Measurements from ENCODE around the gene MSS51.

MSS51 gene

DNA sequence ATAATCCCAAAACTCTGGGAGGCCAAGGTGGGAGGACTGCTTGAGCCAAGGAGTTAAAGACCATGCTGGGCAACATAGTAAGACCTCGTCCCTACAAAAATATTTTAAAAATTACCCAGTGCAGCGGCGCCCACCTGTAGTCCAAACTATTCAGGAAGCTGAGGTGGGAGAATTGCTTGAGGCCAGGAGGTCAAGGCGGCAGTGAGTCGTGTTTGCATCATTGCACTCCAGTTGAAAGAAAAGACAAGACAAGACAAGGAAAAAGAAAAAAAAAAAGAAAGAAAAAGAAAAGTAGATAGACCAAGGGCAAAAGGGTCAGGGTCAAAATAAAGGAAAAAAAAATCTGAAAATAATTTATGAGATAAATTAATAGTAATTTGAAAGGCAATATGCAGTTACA is 25.3 kb downstream of the MSS51 start:
- Histone ChIP-seq H3K27me3 (replicated peaks) (no peaks in the 10 kb centered on the region), H3K4me3 (ENCODE audit: low read depth, low read length) (no peak overlapping the region), H3K27ac (no peak overlapping the region), H3K36me3 (replicated peaks) (no peaks in the 10 kb centered on the region)
- TF ChIP-seq, protein P1, sequence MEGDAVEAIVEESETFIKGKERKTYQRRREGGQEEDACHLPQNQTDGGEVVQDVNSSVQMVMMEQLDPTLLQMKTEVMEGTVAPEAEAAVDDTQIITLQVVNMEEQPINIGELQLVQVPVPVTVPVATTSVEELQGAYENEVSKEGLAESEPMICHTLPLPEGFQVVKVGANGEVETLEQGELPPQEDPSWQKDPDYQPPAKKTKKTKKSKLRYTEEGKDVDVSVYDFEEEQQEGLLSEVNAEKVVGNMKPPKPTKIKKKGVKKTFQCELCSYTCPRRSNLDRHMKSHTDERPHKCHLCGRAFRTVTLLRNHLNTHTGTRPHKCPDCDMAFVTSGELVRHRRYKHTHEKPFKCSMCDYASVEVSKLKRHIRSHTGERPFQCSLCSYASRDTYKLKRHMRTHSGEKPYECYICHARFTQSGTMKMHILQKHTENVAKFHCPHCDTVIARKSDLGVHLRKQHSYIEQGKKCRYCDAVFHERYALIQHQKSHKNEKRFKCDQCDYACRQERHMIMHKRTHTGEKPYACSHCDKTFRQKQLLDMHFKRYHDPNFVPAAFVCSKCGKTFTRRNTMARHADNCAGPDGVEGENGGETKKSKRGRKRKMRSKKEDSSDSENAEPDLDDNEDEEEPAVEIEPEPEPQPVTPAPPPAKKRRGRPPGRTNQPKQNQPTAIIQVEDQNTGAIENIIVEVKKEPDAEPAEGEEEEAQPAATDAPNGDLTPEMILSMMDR (IDR thresholded peaks at IDR 0.05; ENCODE audit: low read depth, low read length, missing control alignments): no peak
- in situ Hi-C loops (cut with HindIII; ENCODE audit: low pct_ligation_motif_present, low sequenced_read_pairs): no loop called here
- no peak for DNase-seq

DNA sequence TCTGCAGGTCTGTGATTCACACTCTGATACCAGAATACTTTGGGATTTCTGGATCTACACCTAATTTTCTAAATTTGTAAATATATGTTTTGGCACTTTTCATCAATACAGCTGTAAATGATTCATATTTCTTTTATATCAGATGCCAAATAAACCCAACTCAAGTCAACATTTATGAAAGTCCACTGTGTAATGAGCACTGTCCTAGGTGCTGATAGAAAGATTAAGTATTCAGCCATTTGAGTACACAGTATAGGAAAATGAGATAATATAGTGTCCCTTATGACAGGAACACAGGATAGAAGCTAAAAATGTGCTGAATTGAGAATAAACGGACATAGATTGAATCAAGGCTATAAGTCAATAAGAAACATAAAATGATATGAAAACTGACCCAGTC is 25.9 kb downstream of the MSS51 start:
- in situ Hi-C loops (cut with HindIII; ENCODE audit: low pct_ligation_motif_present, low sequenced_read_pairs): no loop called here
- Histone ChIP-seq H3K27me3 (replicated peaks) (no peaks in the 10 kb centered on the region), H3K4me3 (ENCODE audit: low read depth, low read length) (no peak overlapping the region), H3K36me3 (replicated peaks) (no peaks in the 10 kb centered on the region), H3K27ac (no peak overlapping the region)
- TF ChIP-seq, protein P1 (IDR thresholded peaks at IDR 0.05; ENCODE audit: low read depth, low read length, missing control alignments): no peak
- DNase-seq: no peak

DNA sequence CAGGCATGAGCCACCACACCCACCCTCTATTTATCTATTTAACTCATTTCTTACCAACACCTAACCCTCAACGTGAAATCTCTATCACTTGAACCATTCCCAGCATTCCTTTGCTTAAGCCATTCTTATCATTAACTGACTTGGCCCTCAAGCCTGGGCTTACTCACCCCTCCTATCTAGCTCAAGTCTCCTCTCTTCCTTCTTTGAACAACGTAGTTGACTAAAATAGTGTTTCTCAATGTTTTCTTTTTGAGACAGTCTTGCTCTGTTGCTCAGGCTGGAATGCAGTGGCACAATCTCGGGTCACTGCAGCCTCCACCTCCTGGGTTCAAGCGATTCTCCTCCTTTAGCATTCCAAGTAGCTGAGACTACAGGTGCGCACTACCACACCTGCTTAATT is 26.5 kb downstream of the MSS51 start:
- Histone ChIP-seq H3K36me3 (replicated peaks) (no peaks in the 10 kb centered on the region), H3K4me3 (ENCODE audit: low read depth, low read length) (no peak overlapping the region), H3K27ac (no peak overlapping the region), H3K27me3 (replicated peaks) (no peaks in the 10 kb centered on the region)
- TF ChIP-seq, protein P1 (IDR thresholded peaks at IDR 0.05; ENCODE audit: low read depth, low read length, missing control alignments): no peak
- in situ Hi-C loops (cut with HindIII; ENCODE audit: low pct_ligation_motif_present, low sequenced_read_pairs): no loop called here
- DNase-seq: peak; percentile 7

DNA sequence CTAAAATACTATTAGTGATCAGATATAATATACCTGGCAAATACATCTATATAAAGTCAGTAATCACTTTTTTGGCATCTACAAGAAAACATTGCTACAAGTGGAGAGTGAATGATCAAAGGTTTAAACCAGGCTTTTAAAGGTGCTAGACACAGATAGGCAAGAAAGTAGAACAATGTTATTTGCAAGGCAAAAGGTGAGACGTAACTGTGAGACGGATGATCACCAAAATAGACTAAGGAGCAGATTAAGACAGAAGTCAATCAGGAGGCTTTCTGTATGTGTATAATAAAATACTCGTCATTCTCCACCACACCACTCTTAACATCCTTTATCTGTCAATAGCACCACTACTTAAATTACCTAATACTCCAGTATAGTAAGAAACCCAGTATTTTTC is 27.8 kb downstream of the MSS51 start:
- in situ Hi-C loops (cut with HindIII; ENCODE audit: low pct_ligation_motif_present, low sequenced_read_pairs): no loop called here
- TF ChIP-seq, protein P1 (IDR thresholded peaks at IDR 0.05; ENCODE audit: low read depth, low read length, missing control alignments): no peak

DNA sequence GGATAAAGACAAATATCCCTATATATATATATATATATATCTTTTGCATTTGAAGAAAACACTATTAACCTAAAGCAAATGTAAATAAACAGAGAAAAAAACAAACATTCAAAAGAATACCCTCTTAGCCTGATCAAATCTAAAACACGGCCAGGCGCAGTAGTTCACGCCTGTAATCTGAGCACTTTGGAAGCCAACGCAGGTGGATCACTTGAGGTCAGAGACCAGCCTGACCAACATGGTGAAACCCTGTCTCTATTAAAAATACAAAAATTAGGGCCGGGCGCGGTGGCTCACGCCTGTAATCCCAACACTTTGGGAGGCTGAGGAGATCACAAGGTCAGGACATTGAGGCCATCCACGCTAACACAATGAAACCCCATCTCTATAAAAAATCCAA is 28.7 kb downstream of the MSS51 start:
- DNase-seq: no peak
- in situ Hi-C loops (cut with HindIII; ENCODE audit: low pct_ligation_motif_present, low sequenced_read_pairs): no loop called here
- TF ChIP-seq, protein P1 (IDR thresholded peaks at IDR 0.05; ENCODE audit: low read depth, low read length, missing control alignments): no peak
- Histone ChIP-seq H3K27ac (no peak overlapping the region), H3K4me3 (ENCODE audit: low read depth, low read length) (no peak overlapping the region), H3K27me3 (replicated peaks) (no peaks in the 10 kb centered on the region), H3K36me3 (replicated peaks) (peaks cover 4% of the 10 kb centered on the region)

More for the DNA sequence above, 27.8 kb downstream of the MSS51 start:
- DNase-seq: no peak
- H3K36me3 ChIP-seq (replicated peaks): no peaks in the 10 kb centered on the region
- H3K27ac ChIP-seq: no peak overlapping the region
- no peak overlapping the region for H3K4me3 ChIP-seq (ENCODE audit: low read depth, low read length)
- no peaks in the 10 kb centered on the region for H3K27me3 ChIP-seq (replicated peaks)

DNA sequence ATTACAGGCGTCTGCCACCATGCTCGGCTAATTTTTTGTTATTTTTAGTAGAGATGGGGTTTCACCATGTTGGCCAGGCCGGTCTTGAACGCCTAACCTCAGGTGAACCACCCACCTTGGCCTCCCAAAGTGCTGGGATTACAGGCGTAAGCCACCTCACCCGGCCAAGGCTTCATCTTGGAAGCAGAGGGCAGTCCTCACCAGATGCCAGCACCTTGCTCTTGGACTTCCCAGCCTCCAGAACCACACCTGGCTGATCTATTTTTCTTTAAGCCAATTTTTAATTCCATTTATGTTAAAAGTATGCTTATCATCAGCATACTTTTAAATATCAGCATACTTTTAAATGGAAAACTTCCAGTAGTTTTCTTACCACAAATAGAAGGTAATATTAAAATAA is 31.7 kb downstream of the MSS51 start:
- in situ Hi-C loops (cut with HindIII; ENCODE audit: low pct_ligation_motif_present, low sequenced_read_pairs): no loop called here

More for the DNA sequence above, 31.7 kb downstream of the MSS51 start:
- no peak for DNase-seq
- Histone ChIP-seq H3K4me3 (ENCODE audit: low read depth, low read length) (no peak overlapping the region), H3K27me3 (replicated peaks) (no peaks in the 10 kb centered on the region), H3K27ac (no peak overlapping the region), H3K36me3 (replicated peaks) (peaks cover 19% of the 10 kb centered on the region)
- TF ChIP-seq, protein P1 (IDR thresholded peaks at IDR 0.05; ENCODE audit: low read depth, low read length, missing control alignments): no peak

Data from brain microvascular endothelial cell (primary cell).